Kidney (tissue), 14 donors: ENCODE data around the gene HOXA5. TPM values are rescaled to one million over a fixed set of nuclear protein-coding genes. Genes with fewer than 3 reads are reported as not detected.

ENCODE experiments used
- DNase-seq, 5 donors: peaks; one replicate each; pipeline ENCODE4 v3.0.0-alpha.2; 2013 to 2020
- FAIRE-seq: peaks from 2 replicates; lab custom pipeline; 2012; peaks lifted over from hg19 to GRCh38; lab: Jason Lieb, UNC
- H3K27ac ChIP-seq, 2 donors: one replicate each; pipeline ENCODE4 v1.7.0; 2013; ENCODE audit warnings: low read depth in 2 of 2, low read length in 2 of 2, inconsistent platforms in 1 of 2
- H3K27me3 ChIP-seq: one replicate; pipeline ENCODE4 v1.7.1; 2013; ENCODE audit warnings: low read length, inconsistent platforms; ENCODE audit not compliant: control insufficient read depth, insufficient read depth
- H3K36me3 ChIP-seq, 3 donors: one replicate each; pipeline versions ENCODE4 v1.7.0 to v1.7.1; 2013; ENCODE audit warnings: low read length in 3 of 3, control low read depth in 1 of 3, inconsistent platforms in 1 of 3; ENCODE audit not compliant: insufficient read depth in 3 of 3, control insufficient read depth in 2 of 3
- H3K4me1 ChIP-seq, 3 donors: one replicate each; pipeline versions ENCODE4 v1.7.0 to v1.7.1; 2013; ENCODE audit warnings: low read length in 3 of 3, inconsistent platforms in 1 of 3, low read depth in 1 of 3; ENCODE audit not compliant: control insufficient read depth in 2 of 3, insufficient read depth in 2 of 3
- H3K4me3 ChIP-seq, 3 donors: one replicate each; pipeline versions ENCODE4 v1.7.0 to v1.8.1; 2013; ENCODE audit warnings: low read length in 3 of 3, control low read depth in 1 of 3, inconsistent platforms in 1 of 3
- H3K9ac ChIP-seq, 3 donors: one replicate each; pipeline versions ENCODE4 v1.7.0 to v1.7.1; 2013; ENCODE audit warnings: low read length in 3 of 3, control low read depth in 1 of 3, inconsistent platforms in 1 of 3
- H3K9me3 ChIP-seq, 3 donors: one replicate each; pipeline versions ENCODE4 v1.7.0 to v1.7.1; 2013; ENCODE audit warnings: low read length in 3 of 3, control low read depth in 1 of 3, inconsistent platforms in 1 of 3; ENCODE audit not compliant: control insufficient read depth in 2 of 3, insufficient read depth in 1 of 3
- intact Hi-C: fragments of 100-400 bp; cut with DNase I; formaldehyde crosslinking; loops from one replicate; pipeline ENCODE4 v1.11.1; 2022
- polyA plus RNA-seq: library from polyadenylated mRNA; stranded (reverse); fragments of 350-450 nt; fragmentation: Illumina TruSeq; extraction: RNeasy Lipid Tissue Mini Kit (QIAGEN cat#74804); gene quantifications from one replicate; pipeline ENCODE4 v1.2.3, GENCODE V29; 2014; ENCODE audit warnings: low read depth, low replicate concordance; ENCODE audit not compliant: insufficient read depth
- total RNA-seq: library from RNA; stranded (reverse); fragmentation: NEBNext Ultra II Directional; extraction: Animal tissue kit (Norgen Biotek cat#: 25700); gene quantifications from one replicate; pipeline ENCODE4 v1.2.1, GENCODE V29; 2021
- TF ChIP-seq, protein P1 (sequence below): IDR thresholded peaks from 3 replicates; pipeline ENCODE4 v1.5.1; 2012; ENCODE audit warnings: mild to moderate bottlenecking, moderate library complexity, borderline replicate concordance; ENCODE audit not compliant: insufficient read depth; ENCODE audit errors: extremely low read depth
- donor health status: control.
- donor health status: control.
- donor health status: control.
- donor health status: control.
- donor health status: control.
- donor health status: DM: yes; HTN: yes; CAD: no.
- donor health status: Normal renal cell carcinoma (clear cell type).

HOXA5 gene
- total and polyA plus RNA-seq, 2 donors from 2014 or later, result 19.4 to 38.0 TPM

DNA sequence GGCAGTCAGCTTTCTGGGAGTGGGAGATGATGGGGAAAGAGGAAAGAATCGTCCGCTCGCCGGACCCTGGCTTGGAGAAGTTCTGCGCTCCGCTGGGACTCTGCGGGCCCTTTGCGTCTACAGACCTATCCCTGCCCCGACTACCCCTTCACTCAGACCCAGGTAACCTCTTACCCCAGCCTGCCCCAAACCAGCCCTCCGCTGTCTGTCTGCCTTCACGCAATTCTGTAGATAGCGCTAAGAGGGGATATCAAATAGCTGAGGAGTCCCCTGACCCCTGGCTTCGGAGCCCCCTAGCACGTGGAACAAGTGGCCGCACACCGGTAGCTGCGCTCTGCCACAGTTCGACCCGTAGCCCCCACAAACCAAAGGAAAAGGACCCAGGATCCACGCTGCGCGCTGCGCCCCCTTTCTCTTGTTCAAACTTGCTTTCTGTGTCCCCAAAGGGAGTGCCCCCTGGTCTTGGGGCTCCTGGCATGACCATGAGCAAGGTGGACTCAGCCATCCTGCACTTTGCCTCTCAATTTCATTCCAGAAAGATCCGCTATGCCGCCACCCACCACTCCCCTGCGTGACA is 19.9 kb downstream of the HOXA5 start:
- H3K4me1 ChIP-seq, result peaks cover 37 to 51% (median 37%) of the 10 kb centered on the region in 3 donors
- FAIRE-seq (no peak), DNase-seq (peak in 3 of 5 donors; percentile 37 to 74 (median 58))
- H3K27ac ChIP-seq, result peak overlapping the region; percentile 88
- H3K9me3 ChIP-seq, result no peaks in the 10 kb centered on the region
- peaks cover 0 to under 1% (median 0%) of the 10 kb centered on the region in 3 donors for H3K36me3 ChIP-seq
- no peaks in the 10 kb centered on the region for H3K27me3 ChIP-seq
- intact Hi-C loops, result no loop called here
- H3K9ac ChIP-seq, result peak overlapping the region; percentile 64 to 84 (median 81)
- TF ChIP-seq, protein P1, sequence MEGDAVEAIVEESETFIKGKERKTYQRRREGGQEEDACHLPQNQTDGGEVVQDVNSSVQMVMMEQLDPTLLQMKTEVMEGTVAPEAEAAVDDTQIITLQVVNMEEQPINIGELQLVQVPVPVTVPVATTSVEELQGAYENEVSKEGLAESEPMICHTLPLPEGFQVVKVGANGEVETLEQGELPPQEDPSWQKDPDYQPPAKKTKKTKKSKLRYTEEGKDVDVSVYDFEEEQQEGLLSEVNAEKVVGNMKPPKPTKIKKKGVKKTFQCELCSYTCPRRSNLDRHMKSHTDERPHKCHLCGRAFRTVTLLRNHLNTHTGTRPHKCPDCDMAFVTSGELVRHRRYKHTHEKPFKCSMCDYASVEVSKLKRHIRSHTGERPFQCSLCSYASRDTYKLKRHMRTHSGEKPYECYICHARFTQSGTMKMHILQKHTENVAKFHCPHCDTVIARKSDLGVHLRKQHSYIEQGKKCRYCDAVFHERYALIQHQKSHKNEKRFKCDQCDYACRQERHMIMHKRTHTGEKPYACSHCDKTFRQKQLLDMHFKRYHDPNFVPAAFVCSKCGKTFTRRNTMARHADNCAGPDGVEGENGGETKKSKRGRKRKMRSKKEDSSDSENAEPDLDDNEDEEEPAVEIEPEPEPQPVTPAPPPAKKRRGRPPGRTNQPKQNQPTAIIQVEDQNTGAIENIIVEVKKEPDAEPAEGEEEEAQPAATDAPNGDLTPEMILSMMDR, result no peak
- peak overlapping the region; percentile 59 to 75 (median 70) for H3K4me3 ChIP-seq

DNA sequence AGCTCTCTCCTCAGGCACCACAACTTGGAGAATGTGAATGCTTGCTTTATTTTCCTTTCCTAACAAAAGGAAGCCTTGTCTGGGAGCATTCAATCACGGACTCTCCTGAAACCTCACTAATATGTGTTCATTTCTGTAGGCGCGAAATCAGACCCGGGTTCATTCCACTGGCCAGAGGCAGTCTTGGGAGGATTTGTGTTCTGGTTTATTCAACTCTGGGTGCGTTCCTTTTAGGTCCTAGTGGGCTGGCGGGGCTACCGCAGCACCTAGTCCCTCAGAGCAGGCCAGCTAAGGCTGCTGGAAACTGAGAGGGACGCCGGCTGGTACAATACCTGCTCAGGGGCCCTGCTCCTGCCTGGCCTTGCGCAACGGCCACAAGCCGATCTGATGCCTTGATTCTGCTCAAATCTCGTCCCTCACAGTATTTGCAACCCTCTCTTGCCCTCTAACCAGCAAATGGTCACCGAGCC is 20.4 kb downstream of the HOXA5 start:
- no peaks in the 10 kb centered on the region for H3K9me3 ChIP-seq
- DNase-seq (peak in 4 of 5 donors; percentile 60 to 76 (median 70)), FAIRE-seq (no peak)
- intact Hi-C loops, result no loop called here
- H3K4me1 ChIP-seq, result peaks cover 39 to 55% (median 41%) of the 10 kb centered on the region in 3 donors
- H3K9ac ChIP-seq, result peak overlapping the region; percentile 61 to 84 (median 81)
- H3K27me3 ChIP-seq, result no peaks in the 10 kb centered on the region
- peak overlapping the region; percentile 59 to 75 (median 70) for H3K4me3 ChIP-seq
- TF ChIP-seq, protein P1, result no peak
- peak overlapping the region; percentile 88 for H3K27ac ChIP-seq
- no peaks in the 10 kb centered on the region for H3K36me3 ChIP-seq

DNA sequence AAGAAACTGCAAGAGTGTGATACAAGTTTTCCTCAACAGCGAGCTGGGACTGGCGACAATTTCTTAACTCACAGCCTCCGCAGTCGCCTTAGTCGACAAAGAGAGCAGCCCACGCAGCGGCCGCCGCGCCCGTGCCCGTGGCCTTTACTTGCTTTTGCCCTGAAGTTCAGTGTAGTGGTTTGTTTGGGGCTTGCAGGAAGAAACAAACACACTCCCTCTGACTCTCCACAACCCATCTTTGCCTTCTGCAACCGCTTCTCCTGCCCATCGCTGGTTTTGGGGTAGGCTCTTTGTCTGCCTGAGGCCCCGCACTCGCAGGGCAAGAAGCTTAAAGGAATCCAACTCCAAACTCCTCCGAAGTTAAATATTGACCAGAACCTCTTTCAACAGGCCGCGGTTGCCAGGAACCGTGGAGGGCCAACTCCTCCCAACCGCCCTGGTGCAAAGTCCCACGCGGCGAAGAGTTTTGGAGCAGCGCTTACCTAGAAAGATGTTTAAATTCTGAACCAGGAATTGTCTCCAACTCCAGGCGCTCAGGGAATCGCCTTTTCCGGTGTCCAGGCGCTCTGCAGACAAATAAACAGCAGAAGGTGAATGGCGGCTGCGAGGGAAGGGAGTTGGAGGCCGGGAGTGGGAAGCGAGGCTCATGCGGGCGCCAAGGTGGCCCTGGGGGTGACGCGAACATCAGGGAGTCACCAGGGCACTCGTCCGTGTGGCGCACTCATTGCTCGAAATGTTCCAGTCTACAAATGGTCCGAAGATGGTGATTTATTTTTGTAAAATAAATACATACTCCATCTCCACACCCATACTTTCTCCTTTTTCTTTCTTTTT is 21.2 kb downstream of the HOXA5 start:
- no peaks in the 10 kb centered on the region for H3K36me3 ChIP-seq
- intact Hi-C loops, result no loop called here
- H3K9me3 ChIP-seq, result no peaks in the 10 kb centered on the region
- H3K4me3 ChIP-seq, result peak overlapping the region; percentile 59 to 75 (median 70)
- FAIRE-seq (no peak), DNase-seq (peak; percentile 82 to 90 (median 84))
- H3K27me3 ChIP-seq, result no peaks in the 10 kb centered on the region
- H3K9ac ChIP-seq, result peak overlapping the region; percentile 61 to 84 (median 81)
- peak overlapping the region; percentile 88 for H3K27ac ChIP-seq
- TF ChIP-seq, protein P1, result no peak
- peaks cover 32 to 48% (median 41%) of the 10 kb centered on the region in 3 donors for H3K4me1 ChIP-seq
